Breast epithelium (tissue), 4 donors: ENCODE measurements around the gene B4GALT6. TPM values are rescaled to one million over a fixed set of nuclear protein-coding genes. Genes with fewer than 3 reads are reported as not detected.

ENCODE experiments used
- DNase-seq, 2 donors: peaks; one replicate each; pipeline ENCODE4 v3.0.0-alpha.2; 2019; ENCODE audit warnings: low spot score in 2 of 2
- H3K27ac ChIP-seq, 2 donors: fragments of 200-600 bp; sonication (generic) in 1 of 2; one replicate each; pipeline ENCODE4 v1.5.1; 2016 to 2019; ENCODE audit warnings: mild to moderate bottlenecking in 1 of 2
- H3K27me3 ChIP-seq, 2 donors: fragments of 200-600 bp; sonication (generic) in 1 of 2; one replicate each; pipeline versions ENCODE4 v1.5.1 to v1.6.0; 2017 to 2019; ENCODE audit warnings: control low read depth in 1 of 2, mild to moderate bottlenecking in 1 of 2
- H3K36me3 ChIP-seq: fragments of 200-600 bp; one replicate; pipeline ENCODE4 v1.5.1; 2019
- H3K4me1 ChIP-seq, 2 donors: fragments of 200-600 bp; sonication (generic); one replicate each; pipeline ENCODE4 v1.5.1; 2016 to 2019; ENCODE audit warnings: control low read depth in 1 of 2
- H3K4me3 ChIP-seq, 3 donors: fragments of 200-600 bp; sonication (generic); 1 replicate in 2 of 3; 2 replicates in 1 of 3; pipeline ENCODE4 v1.5.1; 2016 to 2019; ENCODE audit warnings: mild to moderate bottlenecking in 3 of 3, moderate library complexity in 2 of 3
- H3K9me3 ChIP-seq, 2 donors: fragments of 200-600 bp; sonication (generic) in 1 of 2; one replicate each; pipeline ENCODE4 v1.5.1; 2016 to 2019; ENCODE audit warnings: control low read depth in 1 of 2
- POLR2A ChIP-seq: fragments of 450-650 bp; IDR thresholded peaks from one replicate; pipeline ENCODE4 v1.6.1; 2016; ENCODE audit warnings: antibody characterized with exemption, mild to moderate bottlenecking, moderate library complexity
- POLR2AphosphoS5 ChIP-seq, 3 donors: sonication (generic); formaldehyde crosslinking; IDR thresholded peaks; one replicate each; pipeline ENCODE4 v1.6.1; 2017; ENCODE audit warnings: antibody characterized with exemption in 3 of 3
- intact Hi-C: fragments of 100-400 bp; cut with DNase I; formaldehyde crosslinking; loops from one replicate; pipeline ENCODE4 v1.15.1; 2023; ENCODE audit warnings: low total_unique reads
- total RNA-seq, 3 donors: library from RNA; depleted of rRNA; stranded (reverse); fragments of >200 nt; gene quantifications; one replicate each; pipeline ENCODE4 v1.1.0, GENCODE V29; 2016
- TF ChIP-seq, protein P1 (sequence below), 3 donors: fragments of 450-650 bp; IDR thresholded peaks; one replicate each; pipeline ENCODE4 v1.5.1; 2016 to 2017; ENCODE audit warnings: antibody characterized with exemption in 3 of 3, mild to moderate bottlenecking in 3 of 3, moderate library complexity in 3 of 3

Gene B4GALT6
- total RNA-seq, 3 donors from 2014 or later: 2.9 to 3.8 (median 3.0) TPM

DNA sequence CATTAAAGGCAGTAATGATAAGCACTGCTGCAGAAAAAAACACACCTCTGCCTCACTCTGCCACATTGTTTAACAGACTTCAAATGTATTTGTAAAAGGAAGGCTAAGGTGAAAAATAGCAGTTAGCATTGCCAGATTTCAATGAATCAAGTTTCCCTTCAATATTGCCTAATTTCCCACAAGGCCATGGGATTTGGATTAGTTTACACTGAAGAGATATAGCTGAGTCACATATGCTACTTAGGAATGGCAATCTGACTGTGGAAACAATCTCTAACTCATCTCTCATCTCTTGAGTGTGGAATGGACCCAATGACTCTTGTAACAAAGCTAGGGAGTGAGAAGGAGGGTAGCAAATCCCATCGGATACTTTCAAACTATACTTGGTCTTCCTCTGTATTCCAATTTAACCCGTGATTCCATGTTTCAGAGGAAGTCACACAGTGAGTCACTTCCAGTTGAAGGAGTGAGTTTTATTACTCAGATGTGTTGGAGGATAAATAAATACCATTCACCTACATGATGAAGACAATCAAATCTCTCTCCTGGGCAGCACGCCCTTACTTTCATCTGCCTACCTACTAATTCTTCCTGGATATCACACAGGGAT lies 5.1 kb downstream of the B4GALT6 start:
- no peak for DNase-seq
- H3K36me3 ChIP-seq: no peaks in the 10 kb centered on the region
- peaks cover 0 to 4% of the 10 kb centered on the region in 2 donors for H3K4me1 ChIP-seq
- TF ChIP-seq, protein P1, sequence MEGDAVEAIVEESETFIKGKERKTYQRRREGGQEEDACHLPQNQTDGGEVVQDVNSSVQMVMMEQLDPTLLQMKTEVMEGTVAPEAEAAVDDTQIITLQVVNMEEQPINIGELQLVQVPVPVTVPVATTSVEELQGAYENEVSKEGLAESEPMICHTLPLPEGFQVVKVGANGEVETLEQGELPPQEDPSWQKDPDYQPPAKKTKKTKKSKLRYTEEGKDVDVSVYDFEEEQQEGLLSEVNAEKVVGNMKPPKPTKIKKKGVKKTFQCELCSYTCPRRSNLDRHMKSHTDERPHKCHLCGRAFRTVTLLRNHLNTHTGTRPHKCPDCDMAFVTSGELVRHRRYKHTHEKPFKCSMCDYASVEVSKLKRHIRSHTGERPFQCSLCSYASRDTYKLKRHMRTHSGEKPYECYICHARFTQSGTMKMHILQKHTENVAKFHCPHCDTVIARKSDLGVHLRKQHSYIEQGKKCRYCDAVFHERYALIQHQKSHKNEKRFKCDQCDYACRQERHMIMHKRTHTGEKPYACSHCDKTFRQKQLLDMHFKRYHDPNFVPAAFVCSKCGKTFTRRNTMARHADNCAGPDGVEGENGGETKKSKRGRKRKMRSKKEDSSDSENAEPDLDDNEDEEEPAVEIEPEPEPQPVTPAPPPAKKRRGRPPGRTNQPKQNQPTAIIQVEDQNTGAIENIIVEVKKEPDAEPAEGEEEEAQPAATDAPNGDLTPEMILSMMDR (IDR thresholded peaks at IDR 0.05): no peak
- no peak for TF ChIP-seq POLR2AphosphoS5 (IDR thresholded peaks at IDR 0.05)
- no peak for TF ChIP-seq POLR2A
- no peak overlapping the region for H3K4me3 ChIP-seq
- intact Hi-C loops: no loop called here
- no peaks in the 10 kb centered on the region for H3K9me3 ChIP-seq
- H3K27ac ChIP-seq: peak overlapping the region in 1 of 2 donors; percentile 28
- no peaks in the 10 kb centered on the region for H3K27me3 ChIP-seq

- no peaks in the 10 kb centered on the region for H3K36me3 ChIP-seq
- intact Hi-C loops: no loop called here
- H3K4me1 ChIP-seq: no peaks in the 10 kb centered on the region
- no peak overlapping the region for H3K27ac ChIP-seq
- TF ChIP-seq, protein P1 (IDR thresholded peaks at IDR 0.05): no peak
- TF ChIP-seq POLR2A (no peak), POLR2AphosphoS5 (IDR thresholded peaks at IDR 0.05) (no peak)
- no peak overlapping the region for H3K4me3 ChIP-seq
- no peaks in the 10 kb centered on the region for H3K9me3 ChIP-seq
- no peaks in the 10 kb centered on the region for H3K27me3 ChIP-seq
- DNase-seq: no peak
These were observed 6.0 kb downstream of the B4GALT6 start for GRCh38 chr18:31678425-31678824.

GRCh38 chr18:31677592-31677991 lies 6.8 kb downstream of the B4GALT6 start:
- no peaks in the 10 kb centered on the region for H3K9me3 ChIP-seq
- H3K36me3 ChIP-seq: no peaks in the 10 kb centered on the region
- no peak overlapping the region for H3K4me3 ChIP-seq
- intact Hi-C loops: no loop called here
- H3K27me3 ChIP-seq: no peaks in the 10 kb centered on the region
- TF ChIP-seq, protein P1 (IDR thresholded peaks at IDR 0.05): no peak
- no peak for TF ChIP-seq POLR2AphosphoS5 (IDR thresholded peaks at IDR 0.05)
- TF ChIP-seq POLR2A: no peak
- no peak overlapping the region for H3K27ac ChIP-seq
- no peak for DNase-seq
- no peaks in the 10 kb centered on the region for H3K4me1 ChIP-seq

DNA sequence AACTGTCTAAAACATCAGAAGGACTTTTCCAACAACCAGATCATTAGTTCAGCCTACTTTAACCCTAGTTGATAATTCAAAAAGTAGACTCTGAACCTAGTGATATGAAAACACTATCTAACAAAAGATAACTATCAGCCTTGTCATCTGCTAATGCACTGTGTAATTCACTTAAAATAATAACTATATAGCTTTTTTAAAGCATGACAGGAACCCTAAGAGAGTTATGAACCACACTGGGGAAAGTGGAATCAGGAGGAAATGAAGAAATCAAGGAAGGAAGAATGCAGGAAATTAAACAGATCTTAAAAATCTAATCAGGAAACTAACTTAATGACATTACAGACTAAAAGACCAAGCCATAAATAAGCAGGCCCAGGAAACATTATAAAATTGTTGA lies 9.0 kb downstream of the B4GALT6 start:
- TF ChIP-seq, protein P1 (IDR thresholded peaks at IDR 0.05): no peak
- H3K4me1 ChIP-seq: no peaks in the 10 kb centered on the region
- H3K27me3 ChIP-seq: no peaks in the 10 kb centered on the region
- no peak overlapping the region for H3K27ac ChIP-seq
- no peak overlapping the region for H3K4me3 ChIP-seq
- no peaks in the 10 kb centered on the region for H3K36me3 ChIP-seq
- no peaks in the 10 kb centered on the region for H3K9me3 ChIP-seq
- DNase-seq: no peak
- intact Hi-C loops: no loop called here

- intact Hi-C loops: no loop called here
These were observed 11.7 kb downstream of the B4GALT6 start for GRCh38 chr18:31672628-31673135.

More at GRCh38 chr18:31672628-31673135, 11.7 kb downstream of the B4GALT6 start:
- no peaks in the 10 kb centered on the region for H3K9me3 ChIP-seq
- no peak overlapping the region for H3K4me3 ChIP-seq
- no peak for DNase-seq
- H3K27me3 ChIP-seq: no peaks in the 10 kb centered on the region
- H3K4me1 ChIP-seq: no peaks in the 10 kb centered on the region
- H3K27ac ChIP-seq: no peak overlapping the region
- no peaks in the 10 kb centered on the region for H3K36me3 ChIP-seq
- TF ChIP-seq POLR2A (no peak), POLR2AphosphoS5 (IDR thresholded peaks at IDR 0.05) (no peak)
- TF ChIP-seq, protein P1 (IDR thresholded peaks at IDR 0.05): no peak
